Measurements from ENCODE around the gene S100A10.

Gene S100A10

GRCh38 chr1:151993734-151994496 is at the start of gene S100A10:
TSS of gene S100A10 (minus strand) at chr1:151993859. CDS start at chr1:151986230, 7,629 bp downstream.
- H3K36me3 Mint-ChIP-seq (ENCODE audit: low read depth) = no peaks in the 10 kb centered on the region
- H3K27ac Mint-ChIP-seq = peak within 1 kb of the TSS; percentile 80 to 94 (median 86)
- H3K4me1 Mint-ChIP-seq = peaks cover 42% of the 10 kb centered on the region
- H3K4me3 Mint-ChIP-seq = peak within 1 kb of the TSS; percentile 91 to 96 (median 94)
- no peaks in the 10 kb centered on the region for H3K9me3 Mint-ChIP-seq
- no peak for TF ChIP-seq CTCF (IDR thresholded peaks at IDR 0.05; ENCODE audit: unreplicated experiment in 3 of 3)
- peaks cover 29% of the 10 kb centered on the region for H3K27me3 Mint-ChIP-seq (ENCODE audit: low read depth)

- no peak for TF ChIP-seq CTCF (IDR thresholded peaks at IDR 0.05; ENCODE audit: unreplicated experiment in 3 of 3)
- Mint-ChIP-seq H3K9me3 (no peaks in the 10 kb centered on the region), H3K4me3 (no peak overlapping the region)
Measured at GRCh38 chr1:152042030-152042429, 48.4 kb upstream of the S100A10 start.

GRCh38 chr1:152039886-152040285 is 46.2 kb upstream of the S100A10 start:
- H3K9me3 Mint-ChIP-seq = no peaks in the 10 kb centered on the region
- H3K27ac Mint-ChIP-seq = no peak overlapping the region
- no peak for TF ChIP-seq CTCF (IDR thresholded peaks at IDR 0.05; ENCODE audit: unreplicated experiment in 3 of 3)
- no peak overlapping the region for H3K4me3 Mint-ChIP-seq
- H3K36me3 Mint-ChIP-seq (ENCODE audit: low read depth) = no peaks in the 10 kb centered on the region
- H3K4me1 Mint-ChIP-seq = peaks cover 7% of the 10 kb centered on the region
- no peaks in the 10 kb centered on the region for H3K27me3 Mint-ChIP-seq (ENCODE audit: low read depth)

More at GRCh38 chr1:152042030-152042429, 48.4 kb upstream of the S100A10 start:
- Mint-ChIP-seq H3K36me3 (ENCODE audit: low read depth) (no peaks in the 10 kb centered on the region), H3K27ac (no peak overlapping the region), H3K4me1 (no peaks in the 10 kb centered on the region), H3K27me3 (ENCODE audit: low read depth) (no peaks in the 10 kb centered on the region)

GRCh38 chr1:152039461-152039860 is 45.8 kb upstream of the S100A10 start:
- Mint-ChIP-seq H3K9me3 (no peaks in the 10 kb centered on the region), H3K27me3 (ENCODE audit: low read depth) (no peaks in the 10 kb centered on the region), H3K4me1 (peaks cover 11% of the 10 kb centered on the region), H3K27ac (no peak overlapping the region), H3K36me3 (ENCODE audit: low read depth) (no peaks in the 10 kb centered on the region), H3K4me3 (no peak overlapping the region)
- TF ChIP-seq CTCF (IDR thresholded peaks at IDR 0.05; ENCODE audit: unreplicated experiment in 3 of 3) = no peak

GRCh38 chr1:152038871-152039270 is 45.2 kb upstream of the S100A10 start:
- TF ChIP-seq CTCF (IDR thresholded peaks at IDR 0.05; ENCODE audit: unreplicated experiment in 3 of 3) = no peak
- Mint-ChIP-seq H3K27me3 (ENCODE audit: low read depth) (no peaks in the 10 kb centered on the region), H3K36me3 (ENCODE audit: low read depth) (no peaks in the 10 kb centered on the region), H3K4me1 (peaks cover 16% of the 10 kb centered on the region), H3K27ac (no peak overlapping the region), H3K9me3 (no peaks in the 10 kb centered on the region), H3K4me3 (peak overlapping the region in 1 of 3 experiments; percentile 64)
